HG03342 (cell line): Measurements from ENCODE around the gene CD34.
"Not testable (repeated sequence)": the region's sequence is repeated elsewhere in the genome, so short reads cannot be mapped to it uniquely, and the experiment has no call there.

Source experiments
- ATAC-seq: cut with Tn5 transposase; IDR thresholded peaks from one replicate; pipeline ENCODE4 v1.9.1; 2021; ENCODE audit warnings: mild to moderate bottlenecking, moderate library complexity; ENCODE audit not compliant: unreplicated experiment

CD34 gene

GRCh38 chr1:207877914-207878313 lies 33.0 kb downstream of the CD34 start:
- ATAC-seq: not testable (repeated sequence)

DNA sequence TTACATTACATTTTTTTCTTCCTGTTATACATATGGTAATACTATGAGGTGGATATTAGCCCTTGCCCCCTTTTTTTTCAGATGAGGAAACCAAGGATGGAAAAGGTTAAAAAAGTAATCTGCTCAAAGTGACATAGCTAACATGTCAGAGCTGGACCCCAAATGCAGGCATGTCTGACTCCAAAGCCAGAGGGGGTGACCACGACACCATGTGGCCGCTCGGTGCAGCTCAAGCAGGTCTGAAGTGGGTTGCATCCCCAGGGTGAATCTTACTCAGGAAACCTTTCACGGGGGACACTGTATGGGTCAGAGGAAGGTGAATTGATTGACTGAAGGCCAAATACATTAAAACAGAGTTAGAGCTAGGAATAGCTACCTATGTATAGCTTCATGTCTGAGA lies 34.8 kb downstream of the CD34 start:
- no peak for ATAC-seq

DNA sequence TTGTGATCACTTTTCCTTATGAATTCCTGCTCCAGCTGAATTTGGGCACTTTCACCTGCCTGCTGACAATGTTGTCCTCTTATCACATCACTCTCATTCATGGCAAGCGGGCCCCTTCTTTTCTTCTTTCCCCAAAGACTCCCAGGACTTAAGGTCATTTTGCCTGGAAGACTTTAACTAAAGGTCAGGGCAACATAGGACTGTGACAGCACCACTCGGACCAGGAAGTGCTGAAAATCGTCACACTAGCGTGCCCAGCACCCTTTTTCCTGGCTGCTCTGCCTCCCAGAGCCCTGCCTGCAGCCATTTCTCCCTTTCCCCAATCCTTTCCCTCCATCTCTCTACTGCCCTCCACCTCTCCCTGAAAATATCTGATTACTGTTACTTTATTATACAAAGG lies 35.4 kb downstream of the CD34 start:
- no peak for ATAC-seq

DNA sequence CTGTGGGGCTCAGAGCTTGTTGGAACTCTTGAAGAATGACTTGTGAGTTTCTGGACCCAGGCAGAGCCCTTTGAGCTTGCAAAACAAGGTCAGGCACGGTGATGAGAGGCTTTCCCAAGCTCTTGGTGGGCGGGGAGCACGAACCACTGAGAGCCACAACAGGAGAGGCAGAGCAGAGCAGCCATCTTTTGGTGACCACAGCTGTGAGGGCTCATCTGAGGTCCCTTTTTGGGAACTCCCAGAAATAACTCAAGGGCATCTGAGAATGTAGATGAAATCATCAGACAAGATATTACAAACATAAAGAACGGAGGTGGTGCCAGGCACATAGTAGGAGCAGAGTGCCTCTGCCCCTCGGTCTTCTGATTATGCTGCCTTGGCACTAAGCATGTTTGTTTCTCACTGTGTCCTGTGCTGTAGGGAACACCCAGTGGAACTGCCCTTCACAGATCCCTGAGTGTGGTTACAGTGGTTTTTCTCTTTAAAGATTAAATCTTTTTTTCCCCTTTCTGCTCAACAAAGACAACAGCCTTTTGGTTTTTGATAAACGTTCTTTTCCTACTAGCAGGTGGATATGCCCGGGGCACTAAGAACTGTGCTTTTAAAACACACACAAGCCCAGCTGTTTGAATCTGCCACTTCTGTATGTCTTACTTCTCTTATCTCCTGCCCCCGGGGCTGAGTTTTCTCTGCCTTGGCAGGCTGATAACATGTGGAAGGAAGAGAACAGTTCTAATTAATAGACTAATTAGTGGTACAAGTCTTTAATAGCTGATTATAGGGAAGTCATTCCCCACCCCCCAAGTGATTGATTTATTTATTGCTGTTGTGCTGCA lies 37.7 kb downstream of the CD34 start:
- peak; percentile 31 for ATAC-seq

- no peak for ATAC-seq
Measured at GRCh38 chr1:207872621-207873020, 38.3 kb downstream of the CD34 start.

- no peak for ATAC-seq
Measured at GRCh38 chr1:207871117-207871649, 39.7 kb downstream of the CD34 start.

GRCh38 chr1:207870306-207871031 lies 40.5 kb downstream of the CD34 start:
- ATAC-seq: no peak

GRCh38 chr1:207869859-207870258 lies 41.1 kb downstream of the CD34 start:
- no peak for ATAC-seq

- ATAC-seq: peak; percentile 62
Measured at GRCh38 chr1:207868774-207869721, 41.9 kb downstream of the CD34 start.

DNA sequence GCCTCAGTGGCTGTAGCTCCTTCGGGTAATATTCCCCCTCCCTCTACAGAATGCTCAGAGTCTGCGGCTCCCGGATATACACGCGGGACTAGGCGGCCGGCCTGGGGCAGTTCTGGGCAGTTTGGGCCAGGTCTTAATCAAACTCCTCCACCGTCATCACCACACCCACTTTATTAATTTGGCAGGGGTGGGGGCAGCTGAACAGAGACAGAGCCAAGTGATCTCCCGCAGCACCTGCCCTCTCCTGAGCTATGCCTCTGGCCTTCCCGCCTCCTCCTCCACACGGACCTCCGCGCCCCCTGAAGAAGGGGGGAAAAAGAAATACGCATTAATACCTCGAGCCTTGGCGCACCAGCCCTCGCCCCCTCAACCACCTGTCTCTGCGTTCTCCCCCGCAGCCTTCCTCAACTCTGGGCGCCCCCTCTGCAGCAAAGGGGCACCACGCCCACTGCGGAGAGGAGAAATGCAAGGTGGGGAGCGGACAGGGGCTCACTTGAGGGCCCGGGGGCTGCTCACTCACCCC lies 42.6 kb downstream of the CD34 start:
- no peak for ATAC-seq

GRCh38 chr1:207867136-207868109 lies 43.5 kb downstream of the CD34 start:
- ATAC-seq: no peak

GRCh38 chr1:207866471-207867135 lies 44.3 kb downstream of the CD34 start:
- ATAC-seq: no peak

DNA sequence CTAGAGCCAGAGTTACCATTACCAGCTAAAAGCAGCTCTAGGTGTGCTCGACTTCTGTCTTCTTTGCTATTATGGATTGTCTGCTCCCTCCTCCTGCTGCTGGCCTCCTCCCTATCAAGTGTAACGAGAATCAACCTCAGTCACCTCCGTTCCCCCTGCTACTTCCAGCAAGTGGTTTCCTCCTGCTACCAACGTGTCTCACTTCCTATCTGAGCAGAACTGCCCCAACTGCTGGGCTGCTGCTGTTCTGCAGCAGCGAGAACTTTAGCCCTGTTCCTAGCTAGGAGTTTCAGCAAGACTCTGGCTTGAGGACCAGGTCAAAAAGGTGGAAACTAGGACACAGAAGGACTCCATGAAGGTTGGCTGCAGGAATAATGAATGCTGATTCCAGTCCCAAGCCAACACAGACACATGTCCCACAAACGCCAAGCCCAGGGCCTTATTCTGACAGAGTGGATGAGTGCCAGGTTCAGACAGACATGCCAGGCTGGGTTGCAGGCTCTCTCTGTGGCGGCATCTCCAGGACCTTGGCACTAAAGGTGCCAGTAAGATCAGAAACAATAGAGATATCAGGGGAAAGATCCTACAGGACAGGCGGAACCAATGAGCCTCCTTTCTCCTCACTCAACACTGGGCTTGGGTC lies 46.9 kb downstream of the CD34 start:
- peak; percentile 54 for ATAC-seq

DNA sequence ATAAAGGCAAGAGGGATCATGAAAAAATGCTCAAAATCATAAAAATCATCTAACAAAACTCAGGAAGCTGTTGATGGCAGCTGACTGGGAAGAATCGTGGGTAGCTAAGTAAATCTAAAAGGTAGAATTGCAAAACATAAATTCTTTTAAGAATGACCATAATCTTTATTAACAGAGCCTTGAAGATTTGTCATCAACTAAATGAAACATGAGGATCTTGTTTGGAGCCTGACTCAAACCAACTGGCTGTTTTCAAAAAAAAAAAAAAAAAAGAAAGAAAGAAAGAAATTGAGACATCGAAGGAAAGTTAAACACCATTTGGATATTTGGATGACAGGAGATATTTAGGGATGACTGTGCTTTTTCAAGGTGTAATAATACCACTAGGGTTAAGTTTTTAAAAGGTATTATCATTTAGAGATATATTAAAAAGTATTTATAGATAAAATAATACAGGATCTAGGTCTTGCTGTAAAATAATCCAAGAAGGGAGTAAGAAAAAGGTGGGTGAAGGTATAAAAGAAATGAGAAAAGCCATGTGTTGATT lies 48.6 kb downstream of the CD34 start:
- no peak for ATAC-seq

- no peak for ATAC-seq
Measured at GRCh38 chr1:207861442-207862177, 49.3 kb downstream of the CD34 start.

DNA sequence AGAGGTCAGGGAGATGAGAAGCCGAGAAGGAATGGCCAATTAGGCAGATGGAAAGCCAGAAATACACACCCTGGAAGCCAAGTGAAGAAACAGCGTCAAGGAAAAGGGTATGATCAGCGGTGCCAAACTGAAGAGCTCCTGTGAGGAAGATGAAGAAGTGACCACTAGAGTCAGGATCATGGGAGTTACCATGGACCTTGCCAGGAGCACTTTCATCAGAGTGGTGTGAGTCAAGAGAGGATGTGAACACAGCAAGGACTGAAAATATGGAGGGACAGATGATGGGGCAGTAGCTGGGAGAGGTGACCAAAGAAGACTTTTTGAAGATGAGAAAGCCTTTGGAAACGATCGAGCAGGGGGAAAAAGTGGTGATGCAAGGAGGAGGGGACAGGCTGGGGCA lies 50.4 kb downstream of the CD34 start:
- no peak for ATAC-seq

DNA sequence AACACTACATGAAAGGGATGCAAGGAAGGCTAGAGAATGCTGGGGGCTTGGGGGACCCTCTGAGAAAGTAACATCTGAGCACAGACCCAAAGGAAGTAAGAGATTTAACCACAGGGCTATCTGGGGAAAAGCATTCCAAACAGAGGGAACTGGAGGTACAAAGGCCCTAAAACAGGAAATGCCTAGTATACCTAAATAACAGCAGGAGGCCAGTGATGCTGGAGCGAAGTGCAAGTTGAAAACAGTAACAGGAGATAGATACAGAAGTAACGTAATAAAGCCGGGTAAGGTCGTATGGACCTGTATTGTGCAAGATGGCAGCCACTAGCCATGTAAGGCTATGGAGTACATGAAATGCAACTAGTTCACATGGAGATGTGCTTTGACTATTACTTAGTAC lies 52.1 kb downstream of the CD34 start:
- ATAC-seq: no peak
